H7 (cell line): ENCODE results near the gene TAF5L. TPM values are rescaled to one million over a fixed set of nuclear protein-coding genes. Genes with fewer than 3 reads are reported as not detected.
"Not testable (repeated sequence)": the region's sequence is repeated elsewhere in the genome, so short reads cannot be mapped to it uniquely, and the experiment has no call there.

Experiments
- DNase-seq: peaks from one replicate; pipeline ENCODE4 v3.0.0; 2012
- H3K27me3 ChIP-seq: 2 replicates; pipeline ENCODE4 v1.6.0; 2011; ENCODE audit warnings: mild to moderate bottlenecking, low read length; ENCODE audit not compliant: control insufficient read depth, insufficient read depth
- H3K36me3 ChIP-seq: replicated peaks from 2 replicates; pipeline ENCODE4 v1.5.1; 2011; ENCODE audit warnings: low read length; ENCODE audit not compliant: control insufficient read depth, insufficient read depth
- H3K4me3 ChIP-seq: 2 replicates; pipeline ENCODE4 v1.5.1; 2011; ENCODE audit warnings: low read depth, mild to moderate bottlenecking, control low read depth, low read length, moderate library complexity; ENCODE audit not compliant: insufficient read depth
- total RNA-seq: library from RNA; depleted of rRNA; stranded (reverse); fragments of >200 nt; shearing (Covaris generic); gene quantifications from 2 replicates; pipeline ENCODE4 v1.2.3, GENCODE V29; 2014

Gene TAF5L
- total RNA-seq, 1 experiment from 2014 or later, result 34.6 TPM

DNA sequence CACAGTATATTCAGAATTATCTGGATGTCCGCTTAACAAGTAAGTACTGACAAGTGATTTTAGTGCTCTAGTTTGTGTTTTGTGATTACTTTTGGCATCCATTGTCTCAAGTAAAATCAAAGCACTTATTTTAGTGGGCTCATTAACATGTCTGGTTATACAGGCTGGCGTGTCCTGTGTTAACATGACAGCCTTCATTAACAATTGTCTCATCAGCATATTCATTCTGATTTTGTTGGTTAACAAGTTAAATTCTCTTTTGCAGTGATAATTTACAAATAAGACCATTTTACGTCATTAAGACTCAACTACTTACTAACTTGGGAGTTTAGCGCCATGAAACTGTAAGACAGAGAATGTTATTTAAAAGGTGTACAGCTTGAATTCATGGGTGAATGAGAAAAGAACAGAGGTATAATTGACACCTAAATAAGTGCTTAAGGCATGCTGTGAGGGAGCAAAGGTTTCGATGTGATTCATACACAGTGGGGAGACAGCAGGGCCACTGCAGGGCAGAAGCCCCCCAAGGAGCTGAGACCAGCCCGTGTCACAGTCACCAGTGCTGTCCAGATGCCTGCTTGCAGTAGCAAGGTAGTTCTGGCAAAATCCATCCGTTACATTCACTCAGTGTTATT, 22.4 kb downstream of the TAF5L start:
- Histone ChIP-seq H3K4me3 (no peak overlapping the region), H3K27me3 (no peaks in the 10 kb centered on the region), H3K36me3 (peaks cover 6% of the 10 kb centered on the region)
- DNase-seq, result no peak

DNA sequence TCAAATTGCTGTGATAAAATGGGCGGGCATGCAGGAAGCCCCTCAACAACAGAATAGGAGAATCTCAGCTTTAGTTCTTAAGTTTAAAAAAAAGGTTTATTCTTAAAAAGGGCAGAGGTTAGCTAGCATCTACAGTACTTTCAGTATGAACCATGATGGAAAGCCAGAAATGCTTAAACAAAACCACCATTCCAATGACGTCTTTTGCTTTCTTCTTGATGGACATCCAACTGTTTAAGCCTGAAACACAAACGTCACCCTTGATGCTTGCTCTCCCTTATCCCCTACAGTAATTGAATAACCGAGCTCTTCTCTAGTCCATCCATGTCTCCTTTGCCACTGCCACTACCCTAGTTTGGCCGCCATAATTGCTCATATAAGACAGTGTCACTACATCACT, 25.7 kb downstream of the TAF5L start:
- no peak overlapping the region for H3K4me3 ChIP-seq
- H3K27me3 ChIP-seq, result no peaks in the 10 kb centered on the region
- no peak for DNase-seq
- H3K36me3 ChIP-seq, result peaks cover 6% of the 10 kb centered on the region

DNA sequence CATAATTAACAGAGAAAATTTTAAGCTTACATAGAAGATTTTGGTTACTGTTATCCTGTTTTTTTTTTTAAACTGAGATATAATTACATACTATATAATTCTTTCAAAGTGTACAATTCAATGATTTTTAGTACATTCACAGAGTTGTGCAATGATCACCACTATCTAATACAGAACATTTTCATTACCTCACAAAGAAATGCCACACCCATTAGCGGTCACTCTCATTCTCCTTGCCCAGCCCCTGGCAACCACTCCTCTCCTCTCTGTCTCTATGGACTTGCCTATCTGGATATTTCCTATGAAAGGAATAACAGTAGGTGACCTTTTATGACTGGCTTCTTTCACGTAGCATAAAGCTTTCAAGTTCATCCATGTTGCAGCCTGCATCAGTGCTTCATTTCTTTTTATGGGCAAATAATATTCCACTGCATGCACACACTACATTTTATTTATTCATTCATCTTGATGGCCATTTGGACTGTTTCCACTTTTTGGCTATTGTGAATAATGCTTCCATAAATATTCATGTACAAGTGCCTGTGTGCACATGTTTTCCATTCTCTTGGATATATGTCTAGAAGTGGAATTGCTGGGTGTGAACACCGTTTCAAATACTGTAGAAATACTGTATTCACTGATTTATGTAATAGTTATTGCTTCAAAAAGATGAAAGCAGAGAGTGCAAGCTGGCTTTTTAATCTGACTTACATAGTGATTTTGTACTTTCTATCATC, 26.5 kb downstream of the TAF5L start:
- Histone ChIP-seq H3K27me3 (no peaks in the 10 kb centered on the region), H3K4me3 (no peak overlapping the region), H3K36me3 (peaks cover 6% of the 10 kb centered on the region)
- no peak for DNase-seq

DNA sequence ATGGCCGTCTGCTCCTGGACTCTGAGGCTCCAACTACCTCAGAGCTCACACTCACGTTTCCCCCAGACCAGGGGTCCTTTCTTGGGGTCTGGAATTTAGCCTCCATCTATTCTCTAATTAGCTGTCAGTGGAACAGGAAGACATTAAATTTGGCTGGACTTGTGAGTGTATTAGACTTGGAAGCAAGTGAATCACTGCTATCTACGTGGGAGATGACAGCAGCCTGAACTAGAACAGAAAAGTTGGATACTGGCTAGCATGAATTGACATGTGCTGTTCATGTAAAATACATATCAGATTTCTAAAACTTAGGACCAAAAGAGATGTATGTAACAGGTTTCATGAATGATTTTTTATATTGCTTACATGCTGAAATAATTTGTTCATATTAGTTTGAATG, 28.0 kb downstream of the TAF5L start:
- peaks cover 6% of the 10 kb centered on the region for H3K36me3 ChIP-seq
- DNase-seq, result no peak
- H3K27me3 ChIP-seq, result no peaks in the 10 kb centered on the region
- no peak overlapping the region for H3K4me3 ChIP-seq

DNA sequence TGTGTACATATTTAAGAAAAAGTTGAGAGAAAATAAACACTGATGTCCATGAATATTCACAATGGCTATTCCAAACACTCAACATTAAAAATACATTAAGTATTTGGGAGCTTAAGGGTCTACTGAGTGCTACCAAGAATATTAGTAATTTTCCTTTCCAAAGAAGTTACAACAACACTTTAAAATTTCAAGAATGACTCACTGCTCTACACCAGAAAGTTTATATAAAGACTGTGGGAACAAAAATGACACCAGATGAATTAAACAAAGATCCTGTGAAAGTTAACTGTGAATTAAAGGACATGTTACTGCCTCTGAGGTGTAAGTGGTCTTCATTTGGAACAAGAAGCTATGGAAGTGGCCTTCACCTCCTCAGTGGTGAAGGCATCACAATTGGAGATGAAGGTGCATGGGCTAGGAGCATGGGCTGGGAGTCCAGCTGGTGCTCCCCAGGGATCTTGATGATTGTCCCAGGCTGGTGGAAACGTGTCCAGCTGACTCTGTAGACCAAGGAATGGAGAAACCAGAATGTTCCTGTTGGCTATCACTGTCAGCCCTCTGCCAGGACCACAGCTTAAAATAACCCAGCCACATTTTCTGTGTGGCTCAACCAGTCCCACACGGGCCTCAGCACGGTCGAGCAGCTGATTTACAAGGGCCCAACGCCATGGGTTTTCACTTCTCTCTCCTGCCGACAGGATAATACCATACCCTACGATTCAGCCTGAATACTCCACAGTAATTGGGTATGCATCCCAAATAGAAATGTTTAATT, 28.8 kb downstream of the TAF5L start:
- H3K4me3 ChIP-seq, result no peak overlapping the region
- DNase-seq, result no peak
- H3K27me3 ChIP-seq, result no peaks in the 10 kb centered on the region
- H3K36me3 ChIP-seq, result peaks cover 2% of the 10 kb centered on the region

DNA sequence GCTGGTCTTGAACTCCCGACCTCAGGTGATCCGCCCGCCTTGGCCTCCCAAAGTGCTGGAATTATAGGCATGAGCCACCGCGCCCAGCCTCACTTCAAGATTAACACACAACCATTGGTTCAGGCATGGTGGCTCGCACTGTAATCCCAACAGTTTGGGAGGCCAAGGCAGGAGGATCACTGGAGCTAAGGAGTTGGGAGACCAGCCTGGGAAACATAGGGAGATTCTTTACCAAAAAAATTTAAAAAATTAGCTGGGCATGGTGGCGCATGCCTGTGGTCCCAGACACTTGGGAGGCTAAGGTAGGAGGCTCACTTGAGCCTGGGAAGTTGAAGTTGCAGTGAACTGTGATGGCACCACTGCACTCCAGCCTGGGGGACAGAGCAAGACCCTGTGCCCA, 30.0 kb downstream of the TAF5L start:
- not testable (repeated sequence) for H3K27me3 ChIP-seq, H3K4me3 ChIP-seq, H3K36me3 ChIP-seq, DNase-seq

DNA sequence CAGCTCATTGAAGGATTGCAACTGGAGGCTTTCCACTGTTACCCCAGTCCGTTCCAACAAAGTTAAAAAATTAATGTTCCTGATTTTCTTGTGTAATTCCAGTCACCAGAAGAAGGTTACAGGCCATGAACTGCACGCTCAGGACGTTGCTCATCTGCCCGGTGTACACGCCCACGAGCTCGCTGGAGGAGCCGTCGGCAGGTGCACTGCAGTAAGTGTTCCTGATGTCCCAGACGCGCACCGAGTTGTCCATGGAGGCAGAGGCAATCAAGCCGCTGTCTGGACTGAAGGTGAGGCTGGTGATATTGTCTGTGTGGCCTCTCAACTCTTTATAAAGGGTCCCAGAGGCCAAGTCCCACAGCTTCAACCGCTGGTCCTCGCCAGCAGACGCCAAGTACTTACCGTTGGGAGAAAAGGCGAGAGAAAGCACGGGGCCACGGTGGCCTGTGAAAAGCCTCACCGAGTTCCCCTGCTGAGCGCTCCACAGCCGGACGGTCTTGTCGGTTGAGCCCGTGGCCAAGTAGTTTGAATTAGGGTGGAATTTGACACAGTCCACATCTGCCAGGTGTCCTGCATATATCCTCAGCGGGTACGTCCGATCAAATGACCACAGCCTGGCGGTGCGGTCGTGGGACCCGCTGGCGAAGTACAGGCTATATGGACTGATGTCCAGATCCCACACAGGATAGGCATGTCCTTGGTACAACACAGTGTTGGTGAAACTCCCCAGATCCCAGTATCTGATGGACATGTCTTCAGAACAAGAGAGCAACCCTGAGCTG, 31.5 kb downstream of the TAF5L start:
- no peaks in the 10 kb centered on the region; the same call in 1 of the 2 replicates for H3K36me3 ChIP-seq
- no peaks in the 10 kb centered on the region for H3K27me3 ChIP-seq
- DNase-seq, result no peak
- no peak overlapping the region for H3K4me3 ChIP-seq

DNA sequence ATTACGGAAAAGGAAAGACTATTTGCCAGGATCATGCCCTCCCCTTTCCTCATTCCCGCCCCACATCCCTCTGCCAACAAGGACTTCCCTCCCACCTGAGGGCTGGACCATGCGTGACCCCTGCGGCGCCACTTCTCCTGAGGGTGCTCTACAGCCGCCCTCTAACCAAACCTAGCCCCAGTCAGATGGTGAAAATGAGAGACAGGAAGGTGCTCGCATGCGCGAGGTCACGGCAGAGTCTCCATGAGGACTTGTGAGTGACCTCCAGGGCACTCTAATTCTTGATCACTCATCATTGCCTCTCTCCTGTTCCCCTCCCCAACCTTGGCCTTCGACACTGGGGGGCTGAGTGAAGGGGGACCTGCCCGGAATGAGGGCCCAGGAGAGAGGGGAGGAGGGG, 32.1 kb downstream of the TAF5L start:
- Histone ChIP-seq H3K27me3 (no peaks in the 10 kb centered on the region), H3K4me3 (no peak overlapping the region), H3K36me3 (no peaks in the 10 kb centered on the region; the same call in 1 of the 2 replicates)
- no peak for DNase-seq

DNA sequence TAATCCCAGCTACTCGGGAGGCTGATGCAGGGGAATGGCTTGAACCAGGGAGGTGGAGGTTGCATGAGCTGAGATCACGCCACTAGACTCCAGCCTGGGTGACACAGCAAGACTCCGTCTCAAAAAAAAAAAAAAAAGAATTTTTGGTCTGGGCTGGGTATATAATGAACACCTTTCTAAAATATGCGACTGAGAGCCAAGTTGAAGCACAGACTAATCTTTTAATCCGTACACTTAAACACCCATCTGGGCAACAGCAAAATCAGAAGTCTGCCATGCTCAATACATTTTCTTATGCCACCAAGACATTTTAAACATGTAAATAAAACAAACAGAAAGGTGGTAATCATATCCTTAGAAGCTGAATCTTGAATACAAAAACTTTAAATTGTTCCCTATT, 35.8 kb downstream of the TAF5L start:
- DNase-seq, result no peak
- H3K27me3 ChIP-seq, result no peaks in the 10 kb centered on the region
- H3K4me3 ChIP-seq, result no peak overlapping the region
- no peaks in the 10 kb centered on the region; the same call in 1 of the 2 replicates for H3K36me3 ChIP-seq

DNA sequence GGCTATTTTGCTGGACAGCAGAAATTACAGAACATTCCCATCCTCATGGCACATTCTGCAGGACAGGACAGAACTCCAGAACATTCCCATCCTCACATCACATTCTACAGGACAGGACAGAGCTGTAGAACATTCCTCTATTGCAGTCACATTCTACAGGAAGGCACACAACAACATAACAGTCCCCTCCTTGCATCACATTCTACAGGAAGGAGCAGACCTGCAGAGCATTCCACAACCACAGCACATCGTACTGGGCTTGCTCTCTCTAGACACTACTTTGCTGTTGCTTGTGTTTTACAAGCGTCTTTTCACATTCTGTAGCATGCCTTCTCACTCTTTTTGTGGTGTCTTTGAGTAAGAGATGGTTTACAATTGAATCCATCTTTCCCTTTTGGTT, 40.6 kb downstream of the TAF5L start:
- no peak for DNase-seq
- no peak overlapping the region for H3K4me3 ChIP-seq
- no peaks in the 10 kb centered on the region for H3K36me3 ChIP-seq
- no peaks in the 10 kb centered on the region for H3K27me3 ChIP-seq

DNA sequence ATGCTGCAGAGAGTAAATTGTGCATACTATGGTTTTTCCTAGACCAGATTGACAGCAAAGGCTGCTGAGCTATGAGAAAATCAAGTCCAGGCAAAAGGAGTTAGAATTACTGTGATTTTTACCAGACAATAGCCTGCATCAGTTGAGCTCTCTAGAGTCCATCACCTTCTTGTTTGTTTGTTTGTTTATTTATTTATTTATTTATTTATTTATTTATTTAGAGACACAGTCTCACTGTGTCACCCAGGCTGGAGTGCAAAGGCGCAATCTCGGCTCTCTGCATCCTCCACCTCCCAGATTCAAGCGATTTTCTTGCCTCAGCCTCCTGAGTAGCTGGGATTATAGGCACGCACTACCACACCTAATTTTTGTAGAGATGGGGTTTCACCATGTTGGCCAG, 43.2 kb downstream of the TAF5L start:
- no peak overlapping the region for H3K4me3 ChIP-seq
- H3K27me3 ChIP-seq, result no peaks in the 10 kb centered on the region
- no peaks in the 10 kb centered on the region for H3K36me3 ChIP-seq
- no peak for DNase-seq

DNA sequence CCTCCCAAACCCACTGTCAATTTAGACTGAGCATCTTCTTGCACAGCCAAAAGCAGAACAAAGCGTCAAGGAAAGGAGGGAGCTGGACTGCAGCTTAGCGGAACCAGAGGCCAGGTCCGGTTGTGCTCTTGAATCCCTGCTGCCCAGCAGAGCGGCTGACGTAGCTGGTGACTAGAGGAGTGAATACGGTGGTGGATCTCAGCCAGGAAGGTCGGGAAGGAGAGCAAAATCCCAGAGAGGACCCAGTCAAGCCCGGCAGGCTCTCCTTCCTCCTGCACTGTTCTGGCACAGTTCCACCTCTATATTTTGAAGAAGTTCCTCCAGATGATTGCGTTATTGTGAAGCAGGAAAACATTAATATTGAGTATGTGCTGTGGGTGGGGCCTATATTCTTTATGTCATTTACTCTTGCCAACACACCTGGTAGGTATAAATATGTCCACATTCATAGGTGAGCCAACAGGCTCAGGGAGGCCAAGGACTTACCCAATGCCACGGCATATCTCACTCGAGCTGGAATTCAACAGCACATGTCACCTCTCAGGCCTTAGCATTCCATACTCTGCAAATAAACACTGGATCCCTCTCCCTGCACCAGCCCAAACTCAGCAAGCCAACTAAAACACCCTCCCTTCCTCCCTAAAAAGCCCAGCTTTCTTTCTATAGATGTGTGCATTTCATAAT, 43.8 kb downstream of the TAF5L start:
- Histone ChIP-seq H3K4me3 (no peak overlapping the region), H3K27me3 (no peaks in the 10 kb centered on the region), H3K36me3 (no peaks in the 10 kb centered on the region)
- DNase-seq, result no peak

DNA sequence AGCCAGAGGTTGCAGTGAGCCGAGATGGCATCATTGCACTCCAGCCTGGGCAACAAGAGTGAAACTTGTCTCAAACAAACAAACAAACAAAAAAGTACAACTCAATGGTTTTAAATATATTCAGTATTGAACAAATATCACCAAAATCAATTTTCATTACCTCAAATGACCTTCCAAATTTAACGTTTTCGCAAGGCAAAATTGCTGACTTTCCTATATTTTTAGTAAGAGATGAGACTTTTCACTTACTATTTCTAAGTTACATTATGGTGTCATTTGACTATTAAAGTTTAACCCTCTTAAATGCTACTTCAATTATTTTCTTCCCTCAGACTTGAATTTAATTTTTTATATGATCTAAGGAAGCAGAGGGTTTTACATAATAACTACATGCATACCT, 44.4 kb downstream of the TAF5L start:
- no peak overlapping the region for H3K4me3 ChIP-seq
- no peak for DNase-seq

DNA sequence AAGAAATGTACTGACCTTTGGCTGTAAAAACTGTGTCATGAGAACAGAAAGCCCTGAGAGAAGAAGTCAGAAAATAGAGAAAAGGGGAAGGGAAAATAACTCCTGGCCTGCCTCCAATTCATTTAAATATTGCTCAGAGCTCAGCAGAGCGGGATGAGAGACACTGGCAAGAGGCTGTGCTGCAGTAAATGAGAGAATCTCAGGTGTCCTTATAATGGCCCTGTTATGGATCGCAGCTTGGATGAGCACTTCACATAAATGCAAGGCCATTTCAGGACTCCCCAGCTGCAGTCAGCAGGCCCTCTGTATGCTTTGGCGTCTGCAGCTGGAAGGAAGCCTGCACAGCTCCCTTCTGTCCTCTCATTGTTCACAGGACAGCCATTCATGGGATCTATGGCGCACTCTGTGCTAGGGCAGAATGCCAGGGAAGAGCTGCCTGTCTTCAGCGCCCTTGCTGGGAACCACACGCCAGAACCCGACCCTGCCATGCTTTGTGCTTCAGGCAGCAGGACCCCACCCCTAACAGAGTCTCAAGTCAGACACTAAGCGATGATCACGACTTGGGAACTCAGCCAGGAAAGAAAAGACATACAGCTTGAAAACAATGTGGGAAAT, 46.8 kb downstream of the TAF5L start:
- Histone ChIP-seq H3K27me3 (no peaks in the 10 kb centered on the region), H3K4me3 (no peak overlapping the region), H3K36me3 (no peaks in the 10 kb centered on the region)
- no peak for DNase-seq

More for the DNA sequence above, 44.4 kb downstream of the TAF5L start:
- Histone ChIP-seq H3K27me3 (no peaks in the 10 kb centered on the region), H3K36me3 (no peaks in the 10 kb centered on the region)
